ENCODE measurements around the gene HNRNPA1.
"Not testable (repeated sequence)": the region's sequence is repeated elsewhere in the genome, so short reads cannot be mapped to it uniquely, and the experiment has no call there.

HNRNPA1 gene

GRCh38 chr12:54280468-54281260 lies at the start of gene HNRNPA1:
Gene HNRNPA1 (plus strand): TSS chr12:54280726. CDS start chr12:54280808, 82 bp downstream.
- DNase-seq = peak; percentile 56 to 100 (median 96)

DNA sequence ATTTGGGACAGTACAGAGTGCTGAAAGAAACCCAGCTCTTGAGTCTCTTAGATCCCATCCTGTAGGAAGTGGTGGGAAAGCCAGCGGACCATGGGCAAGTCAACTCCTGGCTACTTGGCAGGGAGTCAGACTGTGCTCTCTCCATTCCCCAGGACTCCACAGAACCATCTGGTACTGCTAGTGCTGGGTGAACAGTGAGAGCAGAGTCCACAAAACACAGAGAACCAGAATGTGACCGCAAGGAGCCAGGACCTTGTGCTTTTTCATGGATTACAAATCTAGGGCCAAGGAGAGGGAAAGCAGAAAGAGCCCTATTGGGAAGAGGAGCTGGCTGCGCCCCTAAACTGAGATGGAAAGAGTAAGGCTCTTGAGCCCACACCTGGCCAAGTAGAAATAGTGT lies 49.3 kb upstream of the HNRNPA1 start:
- not testable (repeated sequence) for DNase-seq

DNA sequence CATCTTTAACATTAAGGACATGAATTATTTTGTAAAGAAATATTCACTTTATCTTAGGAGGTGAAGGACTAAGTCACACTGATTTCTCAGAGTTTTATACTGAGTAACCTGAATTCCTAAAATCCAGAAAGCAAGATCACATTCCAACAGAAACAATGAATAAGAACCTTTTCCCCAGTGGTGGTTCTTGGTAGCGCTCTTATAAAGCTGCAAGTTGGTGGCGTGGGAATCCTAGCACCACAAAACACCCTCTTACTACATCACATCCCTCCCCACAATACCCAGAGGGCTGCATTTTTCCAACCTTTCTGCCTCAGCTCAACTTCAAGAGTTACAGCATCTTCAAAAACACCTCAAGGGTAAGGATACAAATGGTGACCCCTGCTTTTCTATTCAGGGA lies 47.7 kb upstream of the HNRNPA1 start:
- DNase-seq = no peak

DNA sequence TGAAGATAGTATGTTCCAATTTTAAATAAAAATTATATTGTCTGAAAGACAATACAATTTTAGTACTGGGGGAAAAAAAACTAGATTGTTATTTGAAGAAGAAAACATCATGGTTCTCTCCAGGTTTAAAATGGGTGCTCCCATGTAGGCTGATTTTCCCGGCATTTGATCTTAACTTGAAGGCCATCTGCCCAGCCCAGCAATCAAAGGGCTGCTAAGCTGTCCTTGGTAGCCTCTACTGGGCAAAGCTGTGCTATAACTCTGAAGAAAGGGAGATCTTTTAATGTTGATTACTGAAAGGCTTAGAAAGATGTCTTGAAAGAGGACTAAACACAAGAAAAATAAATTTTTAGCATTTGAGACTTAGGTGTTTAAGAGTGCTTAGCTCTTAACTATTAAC lies 42.0 kb upstream of the HNRNPA1 start:
- DNase-seq = no peak

GRCh38 chr12:54239620-54240019 lies 40.9 kb upstream of the HNRNPA1 start:
- DNase-seq = no peak

- no peak for DNase-seq
These were observed 40.4 kb upstream of the HNRNPA1 start for GRCh38 chr12:54240129-54240528.

DNA sequence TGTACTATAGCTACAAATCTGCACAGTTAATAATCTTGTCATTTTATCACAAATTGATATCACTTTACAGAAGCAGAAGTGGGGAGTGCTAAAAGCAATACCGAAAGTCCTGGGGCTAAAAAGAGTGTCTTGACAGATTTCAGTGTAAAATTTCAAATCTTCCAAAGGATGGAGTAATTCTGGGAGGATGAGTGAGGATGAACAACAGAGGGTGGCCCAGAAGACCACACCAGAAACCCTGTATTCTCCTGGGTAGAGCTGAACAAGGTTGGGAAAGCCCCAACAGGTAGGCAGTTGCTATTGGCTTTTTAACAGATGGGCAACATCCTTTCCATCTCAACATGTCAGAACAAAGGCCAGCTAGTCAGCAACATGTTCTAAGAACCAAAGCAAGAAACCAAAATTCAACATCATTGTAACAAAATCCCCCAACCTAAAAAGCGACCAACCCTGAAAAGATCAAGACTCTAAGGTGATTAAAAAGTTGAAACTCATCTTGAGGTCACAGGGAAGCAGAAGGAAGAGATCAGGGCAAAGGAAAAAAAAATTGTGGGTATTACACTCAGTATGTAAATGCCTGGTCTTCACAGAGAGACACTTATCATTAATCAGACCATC lies 39.4 kb upstream of the HNRNPA1 start:
- DNase-seq = no peak

DNA sequence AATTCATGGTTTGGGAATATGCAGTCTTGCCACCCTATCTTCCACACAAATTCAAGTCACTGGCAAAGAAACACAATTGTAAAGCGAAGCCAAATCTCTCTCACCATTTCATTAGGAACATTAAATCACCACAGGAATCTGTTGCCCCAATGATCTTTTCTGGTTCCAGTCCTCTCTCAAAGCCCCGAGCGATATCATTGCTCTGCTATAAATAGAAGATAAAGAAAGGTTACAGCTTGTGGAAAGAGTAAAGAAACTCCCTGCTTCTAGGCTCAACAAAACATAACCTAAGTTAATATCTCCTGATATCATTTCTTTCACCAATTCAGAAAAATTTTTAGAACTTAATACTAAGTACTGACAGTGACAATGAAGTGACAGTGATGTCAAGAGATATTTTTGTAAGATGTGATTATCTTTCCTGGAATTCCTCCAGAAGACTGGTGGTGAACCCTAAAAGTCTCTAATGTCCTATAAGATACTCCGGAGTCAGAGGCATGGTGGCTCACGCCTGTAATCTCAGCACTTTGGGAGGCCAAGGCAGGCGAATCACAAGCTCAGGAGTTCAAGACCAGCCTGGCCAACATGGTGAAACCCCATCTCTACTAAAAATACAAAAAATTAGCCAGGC lies 34.4 kb upstream of the HNRNPA1 start:
- DNase-seq = no peak

DNA sequence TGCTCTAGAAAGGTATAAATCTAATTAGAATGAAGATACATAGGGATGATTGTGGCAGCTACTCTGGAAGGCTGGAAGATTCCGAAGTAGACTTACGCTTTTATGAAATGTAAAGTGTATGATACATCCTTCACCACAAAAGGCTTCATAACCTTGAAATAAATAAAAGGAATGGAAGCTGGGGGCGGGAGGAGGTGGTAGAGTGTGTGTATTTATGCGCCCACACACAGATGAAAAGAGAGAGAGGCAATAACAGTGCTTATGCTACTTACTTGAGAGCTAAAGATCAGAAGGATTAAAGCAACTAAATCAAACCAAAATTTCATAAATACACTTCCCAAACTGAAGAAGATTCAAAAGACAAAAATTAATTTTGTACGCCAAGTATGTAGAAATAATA lies 31.0 kb upstream of the HNRNPA1 start:
- DNase-seq = no peak

GRCh38 chr12:54251667-54252284 lies 28.8 kb upstream of the HNRNPA1 start:
- DNase-seq = no peak

GRCh38 chr12:54253240-54253639 lies 27.3 kb upstream of the HNRNPA1 start:
- no peak for DNase-seq

DNA sequence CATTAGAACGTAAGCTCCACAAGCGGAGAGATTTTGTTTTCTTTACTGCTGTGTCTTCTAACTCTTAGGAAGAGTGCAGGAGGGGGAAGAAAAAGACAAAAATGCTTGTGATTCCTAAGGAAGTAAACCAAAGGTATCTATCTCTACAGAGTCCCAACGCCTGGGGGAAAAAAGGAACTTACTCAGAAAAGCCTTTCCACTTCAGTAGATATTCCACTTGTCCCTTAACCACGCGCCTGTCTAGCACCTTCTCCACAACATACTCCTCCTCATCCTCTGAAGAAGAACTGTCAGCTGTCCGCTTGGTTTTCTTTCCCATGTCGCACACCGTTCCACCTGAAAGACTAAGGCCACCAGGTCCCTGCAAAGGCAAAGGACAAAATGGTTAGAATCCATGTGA lies 23.2 kb upstream of the HNRNPA1 start:
- DNase-seq = no peak

DNA sequence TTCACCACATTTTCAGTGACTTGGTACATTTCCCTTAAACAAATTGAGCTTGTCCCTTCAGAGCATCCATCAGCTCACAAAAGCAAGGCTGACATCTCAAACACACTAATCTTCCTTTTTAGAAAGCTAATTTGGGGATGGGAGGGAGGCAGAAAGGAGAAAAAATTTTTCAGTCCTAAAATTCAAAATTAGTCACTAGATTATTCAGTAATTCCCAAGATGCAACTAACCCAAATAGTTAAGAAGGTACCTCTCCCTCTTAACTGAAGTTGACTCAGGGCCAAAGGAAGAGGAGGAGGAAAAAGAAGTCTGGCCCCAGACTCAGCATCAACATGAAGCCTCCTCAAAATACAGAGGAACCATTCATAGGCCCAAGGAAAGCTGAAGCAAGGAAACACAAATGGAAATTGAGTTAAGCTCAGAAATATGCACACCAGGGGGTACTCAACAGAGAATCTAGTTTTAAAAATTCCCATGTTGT lies 22.3 kb upstream of the HNRNPA1 start:
- DNase-seq = peak in 1 of 56 donors; percentile 13

DNA sequence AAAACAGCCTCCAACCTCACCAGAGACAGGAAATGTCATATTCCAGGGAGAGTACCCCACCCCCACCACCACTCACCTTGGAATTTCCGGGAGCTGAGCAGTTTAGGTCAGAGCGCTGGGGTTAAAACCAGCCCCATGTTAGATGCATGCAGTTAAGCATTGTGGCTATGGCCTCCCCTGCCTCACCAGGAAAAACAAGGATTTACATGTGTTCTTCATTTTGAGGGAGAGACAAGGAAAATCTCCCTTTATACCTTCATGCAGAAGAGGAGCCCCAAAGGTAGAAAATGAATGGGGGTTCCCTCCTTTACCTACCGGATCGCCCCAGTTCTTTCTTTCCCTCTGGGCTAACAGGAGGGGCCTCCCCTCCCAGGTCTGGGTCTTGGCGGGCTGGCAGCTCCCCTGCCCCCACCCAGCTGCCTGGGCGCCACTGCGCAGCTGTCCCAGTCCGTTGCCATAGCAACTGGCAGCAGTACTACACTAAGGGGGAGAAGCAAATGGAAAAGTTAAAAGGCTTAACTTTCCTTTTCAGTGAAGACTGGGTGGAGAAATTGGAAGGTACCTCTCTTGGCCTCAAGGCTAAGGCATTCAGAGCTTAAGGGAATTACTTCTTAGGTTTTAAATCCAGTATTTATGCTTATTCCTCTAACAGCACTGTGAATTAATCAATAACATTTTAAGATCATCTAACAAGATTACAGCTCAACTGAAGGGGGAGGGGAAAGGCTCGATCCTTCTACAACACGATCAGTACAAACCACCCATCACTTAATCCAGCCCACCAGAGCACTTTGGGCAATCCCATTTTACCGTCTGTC lies 21.1 kb upstream of the HNRNPA1 start:
- DNase-seq = peak in 55 of 56 donors; percentile 19 to 88 (median 71)

GRCh38 chr12:54261815-54262402 lies 18.6 kb upstream of the HNRNPA1 start:
- DNase-seq = no peak

GRCh38 chr12:54262403-54262925 lies 18.1 kb upstream of the HNRNPA1 start:
- DNase-seq = peak in 1 of 56 donors; percentile 11

DNA sequence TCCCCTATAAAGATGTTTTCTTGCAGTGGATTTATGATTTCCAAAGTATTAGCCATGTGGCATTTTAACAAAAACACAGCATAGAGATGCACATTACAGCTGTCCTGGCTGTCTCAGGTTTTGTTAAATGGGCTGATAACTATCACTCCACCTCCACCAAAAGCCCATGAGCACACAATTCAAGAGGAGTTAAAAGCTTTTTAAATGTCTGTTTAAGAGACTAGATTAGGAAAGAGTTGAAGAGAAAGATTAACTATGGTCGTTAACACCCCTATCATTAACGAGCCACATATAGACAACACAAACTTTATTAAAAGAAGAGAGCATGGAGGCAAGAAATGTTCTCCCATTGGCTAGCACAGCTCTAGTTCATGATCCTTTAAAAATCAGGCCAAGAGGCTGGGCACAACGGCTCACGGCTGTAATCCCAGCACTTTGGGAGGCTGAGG lies 15.1 kb upstream of the HNRNPA1 start:
- DNase-seq = no peak

- DNase-seq = no peak
These were observed 13.7 kb upstream of the HNRNPA1 start for GRCh38 chr12:54266852-54267251.

GRCh38 chr12:54270345-54270744 lies 10.2 kb upstream of the HNRNPA1 start:
- no peak for DNase-seq

- no peak for DNase-seq
These were observed 8.3 kb upstream of the HNRNPA1 start for GRCh38 chr12:54272214-54272613.
